Osteoblast (primary cell): ENCODE data around the gene UMODL1. TPM values are rescaled to one million over a fixed set of nuclear protein-coding genes. Genes with fewer than 3 reads are reported as not detected.

ENCODE experiments used
- DNase-seq: peaks from one replicate; pipeline ENCODE4 v3.0.0; 2011; ENCODE audit warnings: low spot score, mixed read lengths; ENCODE audit not compliant: insufficient read length; ENCODE audit errors: missing footprints
- H2AFZ ChIP-seq: 2 replicates; pipeline ENCODE4 v1.6.0; 2011; ENCODE audit warnings: mild to moderate bottlenecking, low read length
- H3K27ac ChIP-seq: 2 replicates; pipeline ENCODE4 v1.5.1; 2011; ENCODE audit warnings: mild to moderate bottlenecking, low read depth, low read length, moderate library complexity
- H3K27me3 ChIP-seq: 2 replicates; pipeline ENCODE4 v1.6.0; 2012; ENCODE audit warnings: mild to moderate bottlenecking, control low read depth, inconsistent platforms, low read length, moderate library complexity; ENCODE audit not compliant: insufficient read depth
- H3K36me3 ChIP-seq: 2 replicates; pipeline ENCODE4 v1.5.1; 2011; ENCODE audit warnings: mild to moderate bottlenecking, low read length, control low read depth, moderate library complexity; ENCODE audit not compliant: insufficient read depth
- H3K4me1 ChIP-seq: 2 replicates; pipeline ENCODE4 v1.5.1; 2011; ENCODE audit warnings: mild to moderate bottlenecking, low read length, control low read depth, moderate library complexity; ENCODE audit not compliant: insufficient read depth
- H3K4me2 ChIP-seq: 2 replicates; pipeline ENCODE4 v1.6.0; 2011; ENCODE audit warnings: mild to moderate bottlenecking, low read length; ENCODE audit not compliant: insufficient read depth
- H3K4me3 ChIP-seq: fragments of 200-600 bp; sonication (generic); 3 replicates; pipeline ENCODE4 v1.5.1; 2012; ENCODE audit warnings: mild to moderate bottlenecking, low read length, inconsistent platforms; ENCODE audit not compliant: insufficient read depth
- H3K79me2 ChIP-seq: 2 replicates; pipeline ENCODE4 v1.6.0; 2012; ENCODE audit warnings: mild to moderate bottlenecking, low read length, control low read depth, inconsistent platforms; ENCODE audit not compliant: insufficient read depth
- H3K9me3 ChIP-seq: 2 replicates; pipeline ENCODE4 v1.5.1; 2011; ENCODE audit warnings: low read depth, low read length, control low read depth
- H4K20me1 ChIP-seq: 2 replicates; pipeline ENCODE4 v1.6.0; 2012; ENCODE audit warnings: mild to moderate bottlenecking, low read length, control low read depth; ENCODE audit not compliant: insufficient read depth
- total RNA-seq: library from RNA; depleted of rRNA; stranded (reverse); fragments of >200 nt; gene quantifications from 2 replicates; pipeline ENCODE4 v1.2.3, GENCODE V29; 2012
- TF ChIP-seq, protein P1 (sequence below): IDR thresholded peaks from 2 replicates; pipeline ENCODE4 v1.5.1; 2011; ENCODE audit warnings: mild to moderate bottlenecking, low read depth, low read length, moderate library complexity; ENCODE audit errors: extremely low read depth

Gene UMODL1
- total RNA-seq, 1 donor: not detected

DNA sequence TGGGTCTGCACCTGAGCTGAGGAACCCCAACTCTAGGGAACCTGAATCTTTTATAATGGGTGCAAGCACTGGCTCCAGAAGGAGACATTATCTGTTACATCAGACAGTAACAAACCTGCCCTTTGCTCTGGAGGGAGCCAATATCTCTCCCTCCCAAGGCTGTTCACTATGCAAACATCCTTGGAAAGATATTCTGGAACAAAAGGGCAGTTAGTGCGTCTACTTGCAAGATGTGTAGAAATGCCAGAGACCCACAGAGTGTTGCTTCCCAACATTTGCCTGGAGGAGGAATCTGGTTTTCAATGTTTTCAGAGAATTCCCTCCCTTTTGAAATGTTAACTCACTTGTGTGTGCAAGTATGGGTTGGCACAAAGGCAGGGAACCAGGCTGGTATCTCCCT lies 31.9 kb downstream of the UMODL1 start:
- TF ChIP-seq, protein P1, sequence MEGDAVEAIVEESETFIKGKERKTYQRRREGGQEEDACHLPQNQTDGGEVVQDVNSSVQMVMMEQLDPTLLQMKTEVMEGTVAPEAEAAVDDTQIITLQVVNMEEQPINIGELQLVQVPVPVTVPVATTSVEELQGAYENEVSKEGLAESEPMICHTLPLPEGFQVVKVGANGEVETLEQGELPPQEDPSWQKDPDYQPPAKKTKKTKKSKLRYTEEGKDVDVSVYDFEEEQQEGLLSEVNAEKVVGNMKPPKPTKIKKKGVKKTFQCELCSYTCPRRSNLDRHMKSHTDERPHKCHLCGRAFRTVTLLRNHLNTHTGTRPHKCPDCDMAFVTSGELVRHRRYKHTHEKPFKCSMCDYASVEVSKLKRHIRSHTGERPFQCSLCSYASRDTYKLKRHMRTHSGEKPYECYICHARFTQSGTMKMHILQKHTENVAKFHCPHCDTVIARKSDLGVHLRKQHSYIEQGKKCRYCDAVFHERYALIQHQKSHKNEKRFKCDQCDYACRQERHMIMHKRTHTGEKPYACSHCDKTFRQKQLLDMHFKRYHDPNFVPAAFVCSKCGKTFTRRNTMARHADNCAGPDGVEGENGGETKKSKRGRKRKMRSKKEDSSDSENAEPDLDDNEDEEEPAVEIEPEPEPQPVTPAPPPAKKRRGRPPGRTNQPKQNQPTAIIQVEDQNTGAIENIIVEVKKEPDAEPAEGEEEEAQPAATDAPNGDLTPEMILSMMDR: no peak
- no peak overlapping the region for H3K4me2 ChIP-seq
- DNase-seq: no peak
- H2AFZ ChIP-seq: no peak overlapping the region
- H3K36me3 ChIP-seq: no peaks in the 10 kb centered on the region
- H3K79me2 ChIP-seq: no peaks in the 10 kb centered on the region
- no peak overlapping the region for H3K27ac ChIP-seq
- no peaks in the 10 kb centered on the region for H4K20me1 ChIP-seq
- H3K4me3 ChIP-seq: no peak overlapping the region
- H3K9me3 ChIP-seq: no peaks in the 10 kb centered on the region
- peaks cover 9% of the 10 kb centered on the region for H3K4me1 ChIP-seq
- H3K27me3 ChIP-seq: peaks cover 3% of the 10 kb centered on the region

DNA sequence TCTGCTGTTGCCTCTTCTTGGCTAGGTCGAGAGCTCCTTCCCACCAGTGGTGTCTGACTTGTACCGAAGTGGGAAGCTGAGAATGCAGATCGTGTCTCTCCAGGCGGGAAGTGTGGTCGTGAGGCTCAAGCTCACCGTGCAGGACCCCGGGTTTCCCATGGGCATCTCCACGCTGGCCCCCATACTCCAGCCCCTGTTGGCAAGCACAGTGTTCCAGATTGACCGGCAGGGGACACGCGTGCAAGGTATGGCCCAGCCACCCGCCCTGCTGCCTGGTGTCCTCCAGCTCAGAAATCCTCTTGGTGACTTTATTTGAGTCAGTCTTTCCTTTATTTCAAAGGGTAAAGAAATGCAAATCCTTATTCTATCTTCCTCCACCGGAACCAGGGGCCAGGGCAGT lies 32.7 kb downstream of the UMODL1 start:
- peaks cover 3% of the 10 kb centered on the region for H3K27me3 ChIP-seq
- TF ChIP-seq, protein P1: no peak
- H3K4me3 ChIP-seq: no peak overlapping the region
- no peaks in the 10 kb centered on the region for H4K20me1 ChIP-seq
- H3K36me3 ChIP-seq: no peaks in the 10 kb centered on the region
- no peaks in the 10 kb centered on the region for H3K9me3 ChIP-seq
- H3K4me1 ChIP-seq: peaks cover 7% of the 10 kb centered on the region
- no peak for DNase-seq
- no peak overlapping the region for H3K4me2 ChIP-seq
- no peaks in the 10 kb centered on the region for H3K79me2 ChIP-seq
- H3K27ac ChIP-seq: no peak overlapping the region
- H2AFZ ChIP-seq: no peak overlapping the region

DNA sequence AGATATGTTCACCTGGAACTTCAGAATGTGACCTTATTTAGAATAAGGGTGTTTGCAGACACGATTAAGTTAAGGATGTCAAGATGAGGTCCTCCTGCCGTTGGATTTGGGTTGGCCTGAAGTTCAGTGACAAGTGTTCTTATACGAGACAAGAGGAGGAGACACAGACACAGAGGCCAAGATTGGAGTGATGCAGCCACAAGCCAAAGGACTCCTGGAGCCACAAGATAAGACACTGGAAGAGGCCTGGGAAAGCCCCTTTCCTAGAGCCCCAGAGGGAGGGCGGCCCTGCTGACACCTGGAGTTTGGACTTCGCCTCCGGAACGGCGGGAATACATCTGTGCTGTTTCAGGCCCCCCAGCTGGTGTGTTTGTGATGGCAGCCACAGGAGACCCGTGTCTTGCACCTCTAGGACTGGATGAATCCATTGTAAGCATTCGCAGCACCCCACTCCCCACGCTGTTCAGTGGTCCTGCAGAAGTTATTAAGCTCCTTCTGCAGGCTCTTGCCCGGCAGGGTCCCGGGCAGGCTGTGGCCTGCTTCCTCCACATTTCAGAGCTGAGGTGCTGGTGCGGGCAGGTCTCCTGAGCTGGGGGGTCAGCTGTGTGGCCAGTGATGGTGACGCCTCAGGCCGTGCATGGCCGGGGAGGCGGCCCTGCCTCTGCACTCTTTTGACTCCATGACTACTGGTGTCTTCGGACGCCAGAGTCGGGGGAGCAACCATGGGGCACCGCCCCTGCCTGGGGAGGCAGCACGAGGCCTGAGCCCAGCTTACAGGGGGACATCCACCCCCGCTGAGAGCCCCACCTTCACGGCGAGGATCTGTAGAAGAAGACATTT lies 34.6 kb downstream of the UMODL1 start:
- Histone ChIP-seq H3K36me3 (no peaks in the 10 kb centered on the region), H3K79me2 (no peaks in the 10 kb centered on the region), H3K4me2 (no peak overlapping the region), H3K27me3 (peaks cover 3% of the 10 kb centered on the region), H2AFZ (no peak overlapping the region), H4K20me1 (no peaks in the 10 kb centered on the region), H3K4me1 (peaks cover 7% of the 10 kb centered on the region), H3K9me3 (no peaks in the 10 kb centered on the region), H3K4me3 (no peak overlapping the region), H3K27ac (no peak overlapping the region)
- DNase-seq: no peak
- TF ChIP-seq, protein P1: no peak

DNA sequence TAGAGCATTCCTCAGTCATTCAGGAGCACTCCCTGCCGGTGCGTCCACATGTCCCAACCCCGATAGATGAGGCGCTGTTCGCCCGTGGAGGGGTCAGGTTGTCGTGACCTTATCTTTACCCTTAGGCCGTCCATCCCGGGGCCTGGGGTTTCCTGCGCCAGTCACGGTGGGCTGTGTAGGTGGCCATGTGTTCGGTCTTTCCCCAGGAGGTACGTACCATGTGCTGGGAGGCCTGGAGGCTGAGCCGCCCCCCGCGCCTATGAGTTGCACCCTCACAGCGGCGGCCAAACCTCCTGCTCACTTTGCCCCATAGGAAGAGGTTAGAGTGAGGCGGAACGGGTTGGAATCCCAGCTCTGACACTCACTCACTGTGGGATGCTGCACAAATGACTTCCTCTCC lies 35.3 kb downstream of the UMODL1 start:
- no peak overlapping the region for H2AFZ ChIP-seq
- peaks cover 3% of the 10 kb centered on the region for H3K27me3 ChIP-seq
- H4K20me1 ChIP-seq: no peaks in the 10 kb centered on the region
- no peak overlapping the region for H3K4me3 ChIP-seq
- no peaks in the 10 kb centered on the region for H3K9me3 ChIP-seq
- H3K4me2 ChIP-seq: no peak overlapping the region
- H3K36me3 ChIP-seq: no peaks in the 10 kb centered on the region
- TF ChIP-seq, protein P1: no peak
- DNase-seq: no peak
- H3K27ac ChIP-seq: no peak overlapping the region
- no peaks in the 10 kb centered on the region for H3K79me2 ChIP-seq
- H3K4me1 ChIP-seq: peaks cover 7% of the 10 kb centered on the region
